ENCODE data around the gene ANKRD18A. TPM values are rescaled to one million over a fixed set of nuclear protein-coding genes. Genes with fewer than 3 reads are reported as not detected.

ANKRD18A gene
- total and polyA plus RNA-seq, 4 donors, result 0.05 to 0.25 (median 0.23) TPM; not detected in 1

DNA sequence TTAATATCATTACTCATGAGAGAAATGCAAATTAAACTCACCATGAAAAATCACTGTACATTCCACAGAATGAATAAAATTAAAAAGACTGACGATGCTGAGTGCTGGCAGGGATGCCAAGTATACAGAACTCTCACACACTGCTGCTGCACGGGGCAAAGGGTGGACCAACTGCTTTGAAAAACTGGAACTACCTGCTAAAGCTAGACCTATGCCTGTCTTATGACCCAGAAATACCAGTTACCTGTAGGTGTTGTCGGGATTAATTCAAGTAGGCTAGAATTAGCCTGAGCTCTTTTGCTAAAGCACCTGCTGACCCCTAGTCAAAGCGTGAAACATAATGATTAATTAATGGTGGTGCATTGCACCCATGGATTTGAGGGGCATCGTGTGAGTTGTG is 36.5 kb upstream of the ANKRD18A start:
- Histone ChIP-seq H3K27me3 (ENCODE audit: control insufficient read depth in 4 of 4, insufficient read depth in 4 of 4, low read length in 3 of 4) (peaks cover 0 to 2% (median 0%) of the 10 kb centered on the region in 4 donors), H3K27ac (ENCODE audit: low read depth in 1 of 2, low read length in 2 of 2) (no peak overlapping the region), H3K9ac (ENCODE audit: low read depth in 1 of 2, low read length in 2 of 2) (no peak overlapping the region), H3K4me3 (ENCODE audit: low read depth in 1 of 3, low read length in 3 of 3) (no peak overlapping the region), H3K9me3 (ENCODE audit: control insufficient read depth in 4 of 4, low read length in 3 of 4) (no peaks in the 10 kb centered on the region), H3K4me1 (ENCODE audit: control insufficient read depth in 4 of 4, insufficient read depth in 4 of 4, low read length in 3 of 4) (no peaks in the 10 kb centered on the region), H3K36me3 (ENCODE audit: control insufficient read depth in 4 of 4, insufficient read depth in 3 of 4, low read depth in 1 of 4, low read length in 3 of 4) (no peaks in the 10 kb centered on the region)
- TF ChIP-seq FOXA1 (IDR thresholded peaks at IDR 0.05), result no peak
- TF ChIP-seq FOXA2 (IDR thresholded peaks at IDR 0.05), result no peak
- no peak for TF ChIP-seq EGR1 (IDR thresholded peaks at IDR 0.05; ENCODE audit: low read depth in 2 of 2)
- TF ChIP-seq, protein P1, sequence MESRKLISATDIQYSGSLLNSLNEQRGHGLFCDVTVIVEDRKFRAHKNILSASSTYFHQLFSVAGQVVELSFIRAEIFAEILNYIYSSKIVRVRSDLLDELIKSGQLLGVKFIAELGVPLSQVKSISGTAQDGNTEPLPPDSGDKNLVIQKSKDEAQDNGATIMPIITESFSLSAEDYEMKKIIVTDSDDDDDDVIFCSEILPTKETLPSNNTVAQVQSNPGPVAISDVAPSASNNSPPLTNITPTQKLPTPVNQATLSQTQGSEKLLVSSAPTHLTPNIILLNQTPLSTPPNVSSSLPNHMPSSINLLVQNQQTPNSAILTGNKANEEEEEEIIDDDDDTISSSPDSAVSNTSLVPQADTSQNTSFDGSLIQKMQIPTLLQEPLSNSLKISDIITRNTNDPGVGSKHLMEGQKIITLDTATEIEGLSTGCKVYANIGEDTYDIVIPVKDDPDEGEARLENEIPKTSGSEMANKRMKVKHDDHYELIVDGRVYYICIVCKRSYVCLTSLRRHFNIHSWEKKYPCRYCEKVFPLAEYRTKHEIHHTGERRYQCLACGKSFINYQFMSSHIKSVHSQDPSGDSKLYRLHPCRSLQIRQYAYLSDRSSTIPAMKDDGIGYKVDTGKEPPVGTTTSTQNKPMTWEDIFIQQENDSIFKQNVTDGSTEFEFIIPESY (IDR thresholded peaks at IDR 0.05), result no peak
- 30% methylated on average over 5 of the region's 5 CpGs for whole genome bisulfite sequencing
- no peak for DNase-seq (ENCODE audit: low spot score)

DNA sequence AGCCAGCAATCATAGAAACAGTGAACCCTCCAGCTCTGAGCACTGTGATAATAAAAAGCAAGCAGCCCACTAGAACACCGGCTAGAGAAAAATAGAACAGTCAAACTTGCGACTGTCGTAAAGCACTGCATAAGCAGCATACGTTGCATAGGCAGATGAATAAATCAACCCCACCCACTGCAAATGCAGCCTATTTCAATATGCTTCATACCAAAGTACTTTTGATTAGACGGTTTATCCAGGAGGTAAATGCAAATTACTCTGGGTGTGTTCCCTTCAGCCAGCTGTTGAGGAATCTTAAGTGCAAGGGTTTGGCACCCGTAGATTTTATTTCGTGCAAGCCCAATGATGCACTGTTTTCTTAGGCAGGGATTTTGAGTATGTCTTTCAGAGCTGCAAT is 32.1 kb upstream of the ANKRD18A start:
- Histone ChIP-seq H3K9me3 (ENCODE audit: control insufficient read depth in 4 of 4, low read length in 3 of 4) (no peaks in the 10 kb centered on the region), H3K36me3 (ENCODE audit: control insufficient read depth in 4 of 4, insufficient read depth in 3 of 4, low read depth in 1 of 4, low read length in 3 of 4) (no peaks in the 10 kb centered on the region), H3K4me1 (ENCODE audit: control insufficient read depth in 4 of 4, insufficient read depth in 4 of 4, low read length in 3 of 4) (no peaks in the 10 kb centered on the region), H3K27ac (ENCODE audit: low read depth in 1 of 2, low read length in 2 of 2) (no peak overlapping the region), H3K9ac (ENCODE audit: low read depth in 1 of 2, low read length in 2 of 2) (no peak overlapping the region), H3K27me3 (ENCODE audit: control insufficient read depth in 4 of 4, insufficient read depth in 4 of 4, low read length in 3 of 4) (peaks cover 0 to 3% (median under 1%) of the 10 kb centered on the region in 4 donors), H3K4me3 (ENCODE audit: low read depth in 1 of 3, low read length in 3 of 3) (no peak overlapping the region)
- WGBS, result 78% methylated on average over 7 of the region's 7 CpGs
- DNase-seq (ENCODE audit: low spot score), result no peak
- no peak for TF ChIP-seq EGR1 (IDR thresholded peaks at IDR 0.05; ENCODE audit: low read depth in 2 of 2)
- TF ChIP-seq, protein P2, sequence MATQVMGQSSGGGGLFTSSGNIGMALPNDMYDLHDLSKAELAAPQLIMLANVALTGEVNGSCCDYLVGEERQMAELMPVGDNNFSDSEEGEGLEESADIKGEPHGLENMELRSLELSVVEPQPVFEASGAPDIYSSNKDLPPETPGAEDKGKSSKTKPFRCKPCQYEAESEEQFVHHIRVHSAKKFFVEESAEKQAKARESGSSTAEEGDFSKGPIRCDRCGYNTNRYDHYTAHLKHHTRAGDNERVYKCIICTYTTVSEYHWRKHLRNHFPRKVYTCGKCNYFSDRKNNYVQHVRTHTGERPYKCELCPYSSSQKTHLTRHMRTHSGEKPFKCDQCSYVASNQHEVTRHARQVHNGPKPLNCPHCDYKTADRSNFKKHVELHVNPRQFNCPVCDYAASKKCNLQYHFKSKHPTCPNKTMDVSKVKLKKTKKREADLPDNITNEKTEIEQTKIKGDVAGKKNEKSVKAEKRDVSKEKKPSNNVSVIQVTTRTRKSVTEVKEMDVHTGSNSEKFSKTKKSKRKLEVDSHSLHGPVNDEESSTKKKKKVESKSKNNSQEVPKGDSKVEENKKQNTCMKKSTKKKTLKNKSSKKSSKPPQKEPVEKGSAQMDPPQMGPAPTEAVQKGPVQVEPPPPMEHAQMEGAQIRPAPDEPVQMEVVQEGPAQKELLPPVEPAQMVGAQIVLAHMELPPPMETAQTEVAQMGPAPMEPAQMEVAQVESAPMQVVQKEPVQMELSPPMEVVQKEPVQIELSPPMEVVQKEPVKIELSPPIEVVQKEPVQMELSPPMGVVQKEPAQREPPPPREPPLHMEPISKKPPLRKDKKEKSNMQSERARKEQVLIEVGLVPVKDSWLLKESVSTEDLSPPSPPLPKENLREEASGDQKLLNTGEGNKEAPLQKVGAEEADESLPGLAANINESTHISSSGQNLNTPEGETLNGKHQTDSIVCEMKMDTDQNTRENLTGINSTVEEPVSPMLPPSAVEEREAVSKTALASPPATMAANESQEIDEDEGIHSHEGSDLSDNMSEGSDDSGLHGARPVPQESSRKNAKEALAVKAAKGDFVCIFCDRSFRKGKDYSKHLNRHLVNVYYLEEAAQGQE (IDR thresholded peaks at IDR 0.05), result no peak
- TF ChIP-seq RAD21 (IDR thresholded peaks at IDR 0.05), result no peak
- no peak for TF ChIP-seq SP1 (IDR thresholded peaks at IDR 0.05)
- no peak for TF ChIP-seq NR2F2 (IDR thresholded peaks at IDR 0.05)
- TF ChIP-seq, protein P3, sequence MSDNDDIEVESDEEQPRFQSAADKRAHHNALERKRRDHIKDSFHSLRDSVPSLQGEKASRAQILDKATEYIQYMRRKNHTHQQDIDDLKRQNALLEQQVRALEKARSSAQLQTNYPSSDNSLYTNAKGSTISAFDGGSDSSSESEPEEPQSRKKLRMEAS (IDR thresholded peaks at IDR 0.05), result no peak
- no peak for TF ChIP-seq HNF4G (IDR thresholded peaks at IDR 0.05)
- no peak for TF ChIP-seq YY1 (IDR thresholded peaks at IDR 0.05)
- no peak for TF ChIP-seq RXRA (IDR thresholded peaks at IDR 0.05)
- TF ChIP-seq, protein P4, sequence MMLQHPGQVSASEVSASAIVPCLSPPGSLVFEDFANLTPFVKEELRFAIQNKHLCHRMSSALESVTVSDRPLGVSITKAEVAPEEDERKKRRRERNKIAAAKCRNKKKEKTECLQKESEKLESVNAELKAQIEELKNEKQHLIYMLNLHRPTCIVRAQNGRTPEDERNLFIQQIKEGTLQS (IDR thresholded peaks at IDR 0.05), result no peak
- TF ChIP-seq, protein P5, sequence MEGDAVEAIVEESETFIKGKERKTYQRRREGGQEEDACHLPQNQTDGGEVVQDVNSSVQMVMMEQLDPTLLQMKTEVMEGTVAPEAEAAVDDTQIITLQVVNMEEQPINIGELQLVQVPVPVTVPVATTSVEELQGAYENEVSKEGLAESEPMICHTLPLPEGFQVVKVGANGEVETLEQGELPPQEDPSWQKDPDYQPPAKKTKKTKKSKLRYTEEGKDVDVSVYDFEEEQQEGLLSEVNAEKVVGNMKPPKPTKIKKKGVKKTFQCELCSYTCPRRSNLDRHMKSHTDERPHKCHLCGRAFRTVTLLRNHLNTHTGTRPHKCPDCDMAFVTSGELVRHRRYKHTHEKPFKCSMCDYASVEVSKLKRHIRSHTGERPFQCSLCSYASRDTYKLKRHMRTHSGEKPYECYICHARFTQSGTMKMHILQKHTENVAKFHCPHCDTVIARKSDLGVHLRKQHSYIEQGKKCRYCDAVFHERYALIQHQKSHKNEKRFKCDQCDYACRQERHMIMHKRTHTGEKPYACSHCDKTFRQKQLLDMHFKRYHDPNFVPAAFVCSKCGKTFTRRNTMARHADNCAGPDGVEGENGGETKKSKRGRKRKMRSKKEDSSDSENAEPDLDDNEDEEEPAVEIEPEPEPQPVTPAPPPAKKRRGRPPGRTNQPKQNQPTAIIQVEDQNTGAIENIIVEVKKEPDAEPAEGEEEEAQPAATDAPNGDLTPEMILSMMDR (IDR thresholded peaks at IDR 0.05; ENCODE audit: low read depth, low read length, missing input control), result no peak
- TF ChIP-seq JUND (IDR thresholded peaks at IDR 0.05), result no peak
- no peak for TF ChIP-seq FOXA2 (IDR thresholded peaks at IDR 0.05)
- TF ChIP-seq TAF1 (conservative IDR thresholded peaks at IDR 0.05), result no peak
- TF ChIP-seq, protein P1 (IDR thresholded peaks at IDR 0.05), result no peak
- no peak for TF ChIP-seq FOXA1 (IDR thresholded peaks at IDR 0.05)
- TF ChIP-seq HNF4A (conservative IDR thresholded peaks at IDR 0.05), result no peak
